Measurements from ENCODE around the gene GLT1D1. TPM values are rescaled to one million over a fixed set of nuclear protein-coding genes. Genes with fewer than 3 reads are reported as not detected.
A peak's percentile ranks its signal among the peaks of the same experiment; 100 is the strongest.

Gene GLT1D1
- total RNA-seq, 4 donors from 2014 or later: 0.19 to 0.75 (median 0.62) TPM; not detected in 1

DNA sequence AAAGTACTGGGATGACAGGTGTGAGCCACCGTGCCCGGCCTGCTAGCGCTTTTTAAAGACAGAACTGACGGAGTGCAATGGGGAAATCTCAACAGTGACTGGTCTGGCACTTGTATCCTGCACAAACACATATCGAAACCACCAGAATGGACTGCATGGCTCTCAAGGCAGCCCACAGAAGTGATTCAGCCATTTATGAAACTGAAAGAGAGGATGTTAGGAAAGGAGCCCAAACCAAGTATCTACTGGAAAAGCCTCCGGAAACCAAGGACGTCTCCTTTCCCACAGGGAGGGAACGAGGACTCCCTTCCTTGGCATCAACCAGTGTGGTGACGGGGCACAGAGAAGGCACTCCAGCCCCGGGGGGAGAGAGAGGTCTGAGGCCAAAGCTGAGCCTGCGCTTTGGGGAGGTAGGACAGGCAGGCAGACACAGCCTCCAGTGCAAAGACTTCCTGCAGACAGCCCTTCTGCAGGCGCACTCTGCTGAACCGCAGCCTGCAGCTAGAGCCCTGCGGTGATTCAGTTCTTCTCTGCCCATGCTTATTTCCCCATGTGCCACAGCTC, 46.0 kb upstream of the GLT1D1 start:
- DNase-seq: no peak
- intact Hi-C loops (cut with DNase I): no loop called here
- Histone ChIP-seq H3K4me1 (peaks cover 0 to 24% (median 14%) of the 10 kb centered on the region in 3 donors), H3K27me3 (no peaks in the 10 kb centered on the region), H3K27ac (no peak overlapping the region), H3K36me3 (peaks cover 0 to 79% (median 21%) of the 10 kb centered on the region in 3 donors), H3K9me3 (peaks cover 0 to 3% (median 0%) of the 10 kb centered on the region in 3 donors), H3K4me3 (no peak overlapping the region)
- 78 to 92% methylated on average over 8 of the region's 14 CpGs for WGBS, 2 donors
- TF ChIP-seq POLR2A (IDR thresholded peaks at IDR 0.05): no peak
- no peak for TF ChIP-seq CTCF (IDR thresholded peaks at IDR 0.05)

GRCh38 chr12:128808651-128809050, 44.6 kb upstream of the GLT1D1 start:
- intact Hi-C loops (cut with DNase I): no loop called here
- no peak overlapping the region for H3K4me3 ChIP-seq
- H3K36me3 ChIP-seq: peaks cover 0 to 82% (median 15%) of the 10 kb centered on the region in 3 donors
- no peak for TF ChIP-seq POLR2A (IDR thresholded peaks at IDR 0.05)
- TF ChIP-seq CTCF (IDR thresholded peaks at IDR 0.05): no peak
- DNase-seq: no peak
- H3K4me1 ChIP-seq: peaks cover 0 to 24% (median 14%) of the 10 kb centered on the region in 3 donors
- no peak overlapping the region for H3K27ac ChIP-seq
- H3K9me3 ChIP-seq: peaks cover 0 to 3% (median 0%) of the 10 kb centered on the region in 3 donors
- WGBS, 2 donors: 86 to 95% methylated on average over 4 to 10 of the region's 12 CpGs
- no peaks in the 10 kb centered on the region for H3K27me3 ChIP-seq

DNA sequence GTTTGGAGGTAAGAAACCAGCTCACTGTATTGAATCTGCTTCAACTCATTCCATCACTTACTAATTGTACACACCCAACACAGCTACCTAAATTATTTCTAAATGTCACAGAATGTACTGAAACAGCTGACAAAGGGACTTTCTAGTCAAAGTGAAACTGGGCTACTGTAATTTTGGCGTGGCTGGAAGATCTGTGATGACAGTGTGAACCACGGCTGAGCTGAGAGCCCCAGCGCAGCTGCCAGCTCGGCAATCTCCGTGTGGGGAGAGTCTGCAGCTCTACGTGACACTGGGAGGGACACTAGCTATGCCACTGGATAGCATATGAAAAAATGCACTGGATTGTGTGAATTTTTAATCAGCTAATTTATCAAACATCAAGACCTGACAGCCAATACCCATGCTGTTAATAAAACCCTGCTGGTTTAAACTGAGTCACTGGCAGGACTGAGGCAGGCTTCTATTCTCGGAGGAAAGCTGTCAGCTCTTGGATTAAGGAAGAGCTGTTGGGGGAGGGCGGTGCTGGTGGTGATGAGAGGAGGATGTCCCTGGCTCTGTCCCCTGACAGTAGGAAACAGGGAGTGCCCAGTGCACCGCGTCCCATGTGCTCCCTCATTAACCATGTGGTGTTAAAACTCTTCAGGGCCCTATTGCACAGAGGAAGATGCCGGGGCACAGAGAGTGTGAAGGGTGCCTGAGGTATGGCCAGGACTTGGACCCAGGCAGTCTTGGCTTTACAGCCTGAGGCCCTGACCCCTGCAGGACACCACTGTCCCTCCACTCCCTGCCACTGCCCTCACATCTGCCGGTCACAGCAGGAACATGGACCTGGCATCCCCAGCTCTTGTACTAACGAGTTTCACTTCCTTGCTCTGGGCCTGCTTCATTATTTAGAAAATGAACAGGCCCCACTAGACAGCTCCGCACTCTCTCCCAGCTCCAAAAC, 42.8 kb upstream of the GLT1D1 start:
- intact Hi-C loops (cut with DNase I): no loop called here
- TF ChIP-seq POLR2A (IDR thresholded peaks at IDR 0.05) (peak in 1 of 4 donors; percentile 45), CTCF (IDR thresholded peaks at IDR 0.05) (no peak)
- DNase-seq: no peak

DNA sequence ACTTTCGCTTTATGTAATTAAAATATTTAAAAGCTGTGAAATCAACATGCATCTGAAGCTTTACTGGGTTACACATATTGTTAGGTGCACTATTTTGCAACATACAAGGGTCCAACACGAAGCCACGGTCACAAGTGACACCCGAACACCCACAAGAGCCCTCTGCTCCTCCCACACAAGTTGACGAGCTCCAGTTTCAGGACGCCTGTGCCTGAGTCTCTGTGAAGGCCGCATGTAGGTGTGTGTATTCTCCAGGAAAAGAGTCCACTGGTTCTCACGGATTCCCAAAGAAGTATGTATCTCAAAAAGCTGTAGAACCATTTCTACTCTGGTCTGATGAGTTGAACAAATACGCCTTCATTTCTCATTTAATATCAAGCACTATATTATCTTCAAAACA, 41.5 kb upstream of the GLT1D1 start:
- intact Hi-C loops (cut with DNase I): no loop called here
- Histone ChIP-seq H3K27ac (no peak overlapping the region), H3K4me1 (peaks cover 0 to 38% (median 22%) of the 10 kb centered on the region in 3 donors), H3K4me3 (no peak overlapping the region), H3K9me3 (no peaks in the 10 kb centered on the region), H3K27me3 (no peaks in the 10 kb centered on the region), H3K36me3 (peaks cover 0 to 66% (median 15%) of the 10 kb centered on the region in 3 donors)
- no peak for DNase-seq
- no peak for TF ChIP-seq CTCF (IDR thresholded peaks at IDR 0.05)
- TF ChIP-seq POLR2A (IDR thresholded peaks at IDR 0.05): no peak
- WGBS, 2 donors: 79 to 85% methylated on average over 9 of the region's 9 CpGs

More for the DNA sequence above, 42.8 kb upstream of the GLT1D1 start:
- peaks cover 0 to 24% (median 14%) of the 10 kb centered on the region in 3 donors for H3K4me1 ChIP-seq
- WGBS, 2 donors: 49 to 68% methylated on average over 13 to 14 of the region's 14 CpGs
- H3K36me3 ChIP-seq: peaks cover 0 to 79% (median 15%) of the 10 kb centered on the region in 3 donors
- H3K9me3 ChIP-seq: no peaks in the 10 kb centered on the region
- H3K27ac ChIP-seq: peak overlapping the region in 3 of 4 donors; percentile 3 to 85 (median 40)
- peak overlapping the region in 1 of 4 donors; percentile 41 for H3K4me3 ChIP-seq
- no peaks in the 10 kb centered on the region for H3K27me3 ChIP-seq

- Histone ChIP-seq H3K36me3 (peaks cover 0 to 50% (median 4%) of the 10 kb centered on the region in 3 donors), H3K4me1 (peaks cover 9 to 54% (median 34%) of the 10 kb centered on the region in 3 donors), H3K27ac (peak overlapping the region in 2 of 4 donors; percentile 7 to 26), H3K9me3 (no peaks in the 10 kb centered on the region), H3K4me3 (no peak overlapping the region), H3K27me3 (no peaks in the 10 kb centered on the region)
- WGBS, 2 donors: 87 to 93% methylated on average over 10 of the region's 10 CpGs
- intact Hi-C loops (cut with DNase I): no loop called here
- DNase-seq: no peak
- TF ChIP-seq POLR2A (IDR thresholded peaks at IDR 0.05) (no peak), CTCF (IDR thresholded peaks at IDR 0.05) (no peak)
These were observed 39.9 kb upstream of the GLT1D1 start for GRCh38 chr12:128813392-128813791.

Data from esophagus squamous epithelium (tissue), 5 donors.